MCF 10A (cell line): ENCODE results near the gene ZNF662. TPM values are rescaled to one million over a fixed set of nuclear protein-coding genes. Genes with fewer than 3 reads are reported as not detected.

ENCODE experiments used
- BruUV-seq: library from RNA; stranded (reverse); fragments of 400-500 nt; replicated peaks from 2 replicates; lab custom pipeline; 2021; lab: Mats Ljungman, UMichigan
- CTCF ChIA-PET: fragments of 300-600 bp; sonication (Branson Sonifier 250); formaldehyde crosslinking; extraction: SDS; loops from one replicate; lab custom pipeline; 2021; ENCODE audit warnings: antibody characterized with exemption, inconsistent platforms; lab: Yijun Ruan, JAX
- POLR2A ChIA-PET: fragments of 300-600, 350-650 bp; sonication (Branson Sonifier 250); formaldehyde crosslinking; extraction: SDS; loops from one replicate; lab custom pipeline; 2020; ENCODE audit warnings: antibody characterized with exemption, inconsistent platforms; lab: Yijun Ruan, JAX
- DNase-seq: peaks from one replicate; pipeline ENCODE4 v3.0.0-alpha.2; 2018; ENCODE audit not compliant: unreplicated experiment
- H3K27ac Mint-ChIP-seq: one replicate; pipeline ENCODE4 v1.8.0; 2022; ENCODE audit warnings: mild to moderate bottlenecking, low read depth, mixed read lengths; ENCODE audit not compliant: unreplicated experiment
- H3K27me3 Mint-ChIP-seq: one replicate; pipeline ENCODE4 v1.8.0; 2022; ENCODE audit warnings: mixed read lengths; ENCODE audit not compliant: insufficient read depth, unreplicated experiment
- H3K36me3 Mint-ChIP-seq: one replicate; pipeline ENCODE4 v1.8.0; 2022; ENCODE audit warnings: mild to moderate bottlenecking, moderate library complexity, mixed read lengths; ENCODE audit not compliant: insufficient read depth, unreplicated experiment
- H3K4me1 Mint-ChIP-seq: one replicate; pipeline ENCODE4 v1.8.0; 2022; ENCODE audit warnings: mixed read lengths; ENCODE audit not compliant: insufficient read depth, unreplicated experiment
- H3K4me3 Mint-ChIP-seq: one replicate; pipeline ENCODE4 v1.8.0; 2022; ENCODE audit warnings: mild to moderate bottlenecking, moderate library complexity, mixed read lengths; ENCODE audit not compliant: unreplicated experiment
- H3K9me3 Mint-ChIP-seq: one replicate; pipeline ENCODE4 v1.8.0; 2022; ENCODE audit warnings: mixed read lengths; ENCODE audit not compliant: unreplicated experiment
- CTCF ChIP-seq: fragments of 200-600 bp; IDR thresholded peaks from one replicate; pipeline ENCODE4 v1.8.0; 2022; ENCODE audit warnings: antibody characterized with exemption, mild to moderate bottlenecking; ENCODE audit not compliant: unreplicated experiment
- intact Hi-C: fragments of 100-400 bp; cut with micrococcal nuclease; formaldehyde crosslinking; loops from 2 replicates; pipeline ENCODE4 v1.14.1; 2022
- total RNA-seq: library from RNA; stranded (reverse); gene quantifications from 2 replicates; pipeline ENCODE4 v1.2.3, GENCODE V29; 2022

The ZNF662 gene
- total RNA-seq, 1 experiment from 2014 or later: not detected

DNA sequence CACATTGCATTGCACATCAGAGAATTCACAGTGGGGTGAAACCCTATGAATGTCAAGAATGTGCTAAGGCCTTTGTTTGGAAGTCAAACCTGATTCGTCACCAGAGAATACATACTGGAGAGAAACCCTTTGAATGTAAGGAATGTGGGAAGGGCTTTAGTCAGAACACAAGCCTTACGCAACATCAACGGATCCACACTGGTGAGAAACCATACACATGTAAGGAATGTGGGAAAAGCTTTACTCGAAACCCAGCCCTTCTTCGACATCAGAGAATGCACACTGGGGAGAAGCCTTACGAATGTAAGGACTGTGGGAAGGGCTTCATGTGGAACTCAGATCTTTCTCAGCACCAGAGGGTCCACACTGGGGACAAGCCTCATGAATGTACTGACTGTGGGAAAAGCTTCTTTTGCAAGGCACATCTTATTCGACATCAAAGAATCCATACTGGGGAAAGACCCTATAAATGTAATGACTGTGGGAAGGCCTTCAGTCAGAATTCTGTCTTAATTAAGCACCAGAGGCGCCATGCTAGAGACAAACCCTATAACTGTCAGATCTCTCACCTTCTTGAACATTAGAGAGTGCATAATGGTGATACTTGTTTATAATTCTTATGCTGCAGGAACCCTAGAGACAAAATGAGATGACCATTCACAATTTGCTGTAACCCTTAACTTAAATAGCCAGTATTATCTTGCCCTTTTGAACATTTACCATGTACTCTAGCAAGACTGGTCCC is 9.0 kb downstream of the ZNF662 start:
- peaks cover 29% of the 10 kb centered on the region for H3K9me3 Mint-ChIP-seq
- no peak overlapping the region for H3K4me3 Mint-ChIP-seq
- H3K27ac Mint-ChIP-seq: no peak overlapping the region
- no peaks in the 10 kb centered on the region for H3K36me3 Mint-ChIP-seq
- H3K27me3 Mint-ChIP-seq: no peaks in the 10 kb centered on the region
- BruUV-seq: no TSS peak
- ChIA-PET CTCF (no interaction called here), POLR2A (interaction anchor here (1.0 kb wide), 1 partner anchor 315 kb away, joined by 3 read pairs; the partner anchor contains the start of gene NKTR)
- intact Hi-C loops: no loop called here
- DNase-seq: peak; percentile 4
- no peak for TF ChIP-seq CTCF
- H3K4me1 Mint-ChIP-seq: no peaks in the 10 kb centered on the region

DNA sequence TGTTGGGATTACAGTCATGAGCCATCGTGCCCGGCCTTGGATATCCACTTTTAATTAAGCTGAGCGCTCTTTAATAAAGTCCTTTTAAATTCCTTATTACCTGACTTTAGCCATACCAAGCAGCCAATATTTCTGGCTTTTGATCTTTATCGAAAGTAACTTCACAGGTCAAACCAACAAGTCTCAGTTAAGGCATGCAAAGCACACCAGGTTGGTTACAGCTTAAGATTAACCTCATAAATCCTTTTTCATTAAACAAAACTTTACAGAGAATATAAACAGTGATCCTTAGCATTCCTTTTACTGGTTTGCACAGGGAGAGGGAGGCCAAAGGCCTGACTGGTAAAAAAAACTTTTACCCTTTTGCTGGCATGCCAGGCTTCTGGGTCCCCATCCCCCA is 17.7 kb downstream of the ZNF662 start:
- no peak for TF ChIP-seq CTCF
- CTCF ChIA-PET: no interaction called here
- intact Hi-C loops: no loop called here
- Mint-ChIP-seq H3K27ac (no peak overlapping the region), H3K4me1 (no peaks in the 10 kb centered on the region), H3K27me3 (peaks cover 22% of the 10 kb centered on the region), H3K4me3 (no peak overlapping the region), H3K9me3 (peaks cover 9% of the 10 kb centered on the region), H3K36me3 (no peaks in the 10 kb centered on the region)
- DNase-seq: no peak
- POLR2A ChIA-PET: no interaction called here
- no TSS peak for BruUV-seq

GRCh38 chr3:42926310-42926709 is 20.4 kb downstream of the ZNF662 start:
- H3K36me3 Mint-ChIP-seq: no peaks in the 10 kb centered on the region
- H3K4me3 Mint-ChIP-seq: no peak overlapping the region
- H3K27me3 Mint-ChIP-seq: peaks cover 22% of the 10 kb centered on the region
- H3K9me3 Mint-ChIP-seq: peaks cover 9% of the 10 kb centered on the region
- no peak for DNase-seq
- ChIA-PET POLR2A (no interaction called here), CTCF (no interaction called here)
- no peaks in the 10 kb centered on the region for H3K4me1 Mint-ChIP-seq
- intact Hi-C loops: no loop called here
- TF ChIP-seq CTCF: no peak
- H3K27ac Mint-ChIP-seq: no peak overlapping the region
- no TSS peak for BruUV-seq

GRCh38 chr3:42934111-42934510 is 28.2 kb downstream of the ZNF662 start:
- BruUV-seq: no TSS peak
- ChIA-PET CTCF (interaction anchor here (0.6 kb wide), 1 partner anchor 647 kb away, joined by 3 read pairs; no protein-coding TSS in a partner anchor), POLR2A (no interaction called here)
- intact Hi-C loops: no loop called here
- no peaks in the 10 kb centered on the region for H3K4me1 Mint-ChIP-seq
- no peak for DNase-seq
- peaks cover 6% of the 10 kb centered on the region for H3K36me3 Mint-ChIP-seq
- H3K4me3 Mint-ChIP-seq: no peak overlapping the region
- no peaks in the 10 kb centered on the region for H3K9me3 Mint-ChIP-seq
- no peak overlapping the region for H3K27ac Mint-ChIP-seq
- H3K27me3 Mint-ChIP-seq: no peaks in the 10 kb centered on the region
- TF ChIP-seq CTCF: no peak
